Activated CD4-positive, CD25-positive, alpha-beta regulatory T cell treated with anti-CD3 and anti-CD28 coated beads, Interleukin-2, amount 50 U/mL, for 72 hours (primary cell): ENCODE data around the gene GATA5.

Source experiments
- DNase-seq: peaks from one replicate; pipeline ENCODE4 v3.0.0; 2021

The GATA5 gene

DNA sequence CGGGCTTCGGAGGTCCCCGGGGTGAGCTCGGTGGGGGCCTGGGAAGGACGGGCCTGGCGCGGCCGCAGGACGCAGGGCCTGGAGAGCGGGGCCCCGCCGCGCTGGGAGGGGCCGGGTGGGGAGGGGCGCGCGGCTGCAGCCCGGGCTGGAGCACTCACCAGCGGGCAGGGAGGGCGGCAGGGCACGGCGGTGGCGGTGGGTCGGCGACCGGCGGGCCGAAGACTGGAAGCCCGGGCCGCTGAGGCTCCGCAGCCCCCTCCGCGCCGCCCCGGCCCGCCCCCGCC lies at the start of gene GATA5:
Gene GATA5 (minus strand): TSS at position 224 of the 284 bp plus-strand sequence. CDS start 474 bp downstream, outside the sequence.
- DNase-seq: no peak

GRCh38 chr20:62525014-62525413 lies 49.2 kb upstream of the GATA5 start:
- no peak for DNase-seq

- no peak for DNase-seq
Measured at GRCh38 chr20:62524505-62524911, 48.7 kb upstream of the GATA5 start.

GRCh38 chr20:62523473-62524203 lies 47.8 kb upstream of the GATA5 start:
- peak; percentile 67 for DNase-seq

- no peak for DNase-seq
Measured at GRCh38 chr20:62522748-62523396, 47.1 kb upstream of the GATA5 start.

GRCh38 chr20:62519826-62520225 lies 44.0 kb upstream of the GATA5 start:
- no peak for DNase-seq

- DNase-seq: no peak
Measured at GRCh38 chr20:62518911-62519310, 43.1 kb upstream of the GATA5 start.

DNA sequence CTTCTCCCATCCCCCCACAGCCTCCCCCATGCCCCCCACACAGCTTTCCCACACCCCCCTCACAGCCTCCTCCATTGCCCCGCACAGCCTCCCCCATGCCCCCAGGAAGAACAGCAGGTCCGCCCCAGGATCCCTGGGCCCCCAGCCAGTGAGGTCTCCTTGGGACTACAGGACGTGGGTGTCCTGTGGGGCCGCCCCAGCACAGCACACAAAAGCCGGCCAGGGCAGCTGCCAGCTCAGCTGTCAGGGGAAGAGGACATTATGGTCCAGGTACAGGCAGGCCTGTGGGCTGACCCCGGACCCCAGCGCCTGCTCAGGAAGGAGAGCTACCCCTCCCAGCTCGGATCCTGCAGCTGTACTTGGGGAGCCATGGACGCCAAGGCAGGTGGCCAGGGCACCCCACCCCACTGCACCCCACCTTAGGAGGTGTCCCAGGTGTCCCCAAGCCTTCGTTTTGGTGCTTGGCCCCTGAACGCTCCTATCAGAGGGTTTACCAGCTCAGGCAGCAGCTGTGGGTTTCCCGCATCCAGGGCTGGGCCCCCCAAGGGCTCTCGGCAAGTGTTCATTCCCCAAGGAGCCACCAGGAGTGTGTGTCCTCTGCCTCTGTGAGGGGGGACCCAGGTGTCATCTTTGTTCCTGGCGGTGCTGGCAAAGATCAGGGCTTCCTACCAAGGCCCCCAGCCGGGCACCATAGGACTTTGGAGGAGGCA lies 42.3 kb upstream of the GATA5 start:
- DNase-seq: no peak

DNA sequence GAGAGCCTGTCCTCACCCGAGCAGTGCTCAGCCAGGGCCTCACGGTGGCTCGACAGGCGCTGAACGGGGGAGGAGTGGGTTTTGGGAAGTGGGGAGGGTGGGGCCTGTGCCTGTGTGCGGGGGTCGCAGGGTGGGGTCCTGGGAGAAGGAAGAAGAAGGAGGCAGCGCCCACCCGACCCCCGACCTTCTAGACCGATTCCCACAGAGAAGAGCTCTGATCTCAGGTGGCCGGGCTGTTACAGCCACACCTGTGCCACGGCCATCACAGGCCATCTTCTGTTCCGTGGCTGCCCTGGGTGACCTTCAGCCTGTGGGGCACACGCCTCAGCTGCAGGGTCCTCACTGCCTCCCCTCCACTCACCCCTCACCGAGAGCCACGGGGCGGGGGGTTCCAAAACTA lies 41.4 kb upstream of the GATA5 start:
- DNase-seq: no peak

- DNase-seq: no peak
Measured at GRCh38 chr20:62516338-62516737, 40.5 kb upstream of the GATA5 start.

DNA sequence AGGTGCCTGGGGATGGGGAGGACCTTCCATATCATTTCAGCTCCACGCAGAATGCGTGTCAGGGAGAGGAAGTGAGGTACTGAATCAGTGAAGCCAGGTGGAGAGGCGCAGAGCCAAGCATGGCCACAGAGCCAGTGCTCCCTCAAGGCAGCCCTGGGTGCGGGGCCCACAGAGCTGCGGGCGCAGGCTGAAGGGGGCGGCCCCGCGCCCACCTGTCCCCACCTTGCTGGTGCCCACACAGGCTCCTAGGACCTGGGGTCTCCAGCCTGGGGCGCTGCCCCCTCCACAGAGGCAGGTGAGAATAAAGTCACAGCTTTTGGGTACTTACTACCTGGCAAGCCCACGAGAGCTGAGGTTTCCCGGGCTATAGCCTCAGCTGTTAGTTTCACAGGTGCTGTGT lies 40.0 kb upstream of the GATA5 start:
- DNase-seq: no peak

GRCh38 chr20:62515280-62515679 lies 39.5 kb upstream of the GATA5 start:
- no peak for DNase-seq

- no peak for DNase-seq
Measured at GRCh38 chr20:62513991-62514390, 38.2 kb upstream of the GATA5 start.

GRCh38 chr20:62511915-62512610 lies 36.3 kb upstream of the GATA5 start:
- no peak for DNase-seq

DNA sequence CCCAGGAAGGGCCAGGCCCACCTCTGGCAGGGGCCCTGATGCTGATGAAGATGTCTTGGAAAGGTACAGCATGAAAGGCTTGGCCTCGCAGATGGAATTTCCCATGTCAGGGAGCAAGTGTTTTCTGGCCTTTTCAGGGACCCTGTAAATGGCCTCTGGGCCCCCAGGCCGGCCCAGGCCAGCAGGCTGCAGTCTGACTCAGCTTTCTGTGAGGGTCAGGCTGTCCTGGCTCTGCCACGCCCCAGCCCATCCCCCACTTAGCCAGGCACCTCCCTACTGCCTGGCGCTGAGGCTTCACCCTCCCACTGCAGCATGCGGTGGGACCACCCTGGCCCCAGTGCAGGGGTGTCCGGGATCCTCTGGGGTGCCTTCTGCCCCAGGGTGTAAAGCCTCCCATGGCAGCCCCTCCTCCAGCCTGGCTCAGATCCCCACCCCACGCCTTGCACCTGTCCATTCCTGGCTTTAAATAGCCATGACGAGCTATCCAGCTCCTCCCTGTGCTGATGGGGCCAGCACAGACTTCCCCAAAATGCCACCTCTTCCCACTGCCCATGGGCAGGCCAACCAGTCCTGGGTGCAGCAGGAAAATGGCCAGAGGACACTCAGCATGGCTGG lies 35.6 kb upstream of the GATA5 start:
- no peak for DNase-seq

GRCh38 chr20:62508641-62509051 lies 32.9 kb upstream of the GATA5 start:
- DNase-seq: no peak

- no peak for DNase-seq
Measured at GRCh38 chr20:62507991-62508640, 32.3 kb upstream of the GATA5 start.

DNA sequence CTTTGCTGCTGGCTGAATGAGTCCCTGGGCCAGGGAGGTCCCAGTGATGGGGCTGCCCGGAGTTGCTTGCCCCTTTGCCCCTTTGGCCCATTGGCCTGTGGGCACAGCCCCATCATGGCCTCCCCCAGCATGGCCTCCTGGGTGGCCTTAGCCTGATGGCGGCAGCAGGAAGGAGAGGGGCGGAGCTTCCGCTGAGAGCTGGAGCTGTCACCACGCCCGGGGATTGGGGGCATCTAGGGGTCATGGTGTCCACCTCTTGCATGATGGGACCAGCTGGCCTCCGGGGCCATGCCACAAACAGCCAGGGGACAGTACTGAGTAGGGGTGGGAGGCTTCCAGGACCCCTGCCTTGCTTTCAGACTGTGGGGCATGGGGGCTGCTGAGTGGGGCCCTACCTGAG lies 31.5 kb upstream of the GATA5 start:
- no peak for DNase-seq

GRCh38 chr20:62506791-62507190 lies 31.0 kb upstream of the GATA5 start:
- no peak for DNase-seq

GRCh38 chr20:62506087-62506486 lies 30.3 kb upstream of the GATA5 start:
- no peak for DNase-seq

GRCh38 chr20:62505337-62506045 lies 29.7 kb upstream of the GATA5 start:
- DNase-seq: no peak

DNA sequence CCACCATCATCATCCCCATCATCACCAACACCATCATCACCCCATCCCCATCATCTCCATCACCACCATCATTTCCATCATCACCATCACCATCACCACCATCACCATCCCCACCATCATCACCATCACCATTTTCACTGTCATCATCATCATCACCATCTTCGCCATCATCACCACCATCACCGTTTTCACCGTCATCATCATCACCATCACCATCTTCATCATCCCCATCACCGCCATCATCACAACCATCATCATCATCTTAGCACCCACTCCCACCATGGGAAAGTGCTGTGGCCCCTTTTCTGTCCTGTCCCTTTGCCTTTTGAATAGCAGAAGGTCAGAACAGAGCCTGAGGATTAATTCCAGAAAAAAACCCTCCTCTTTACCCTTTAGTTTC lies 28.5 kb upstream of the GATA5 start:
- DNase-seq: no peak
